ENCODE measurements around the gene CHAMP1.

DNA sequence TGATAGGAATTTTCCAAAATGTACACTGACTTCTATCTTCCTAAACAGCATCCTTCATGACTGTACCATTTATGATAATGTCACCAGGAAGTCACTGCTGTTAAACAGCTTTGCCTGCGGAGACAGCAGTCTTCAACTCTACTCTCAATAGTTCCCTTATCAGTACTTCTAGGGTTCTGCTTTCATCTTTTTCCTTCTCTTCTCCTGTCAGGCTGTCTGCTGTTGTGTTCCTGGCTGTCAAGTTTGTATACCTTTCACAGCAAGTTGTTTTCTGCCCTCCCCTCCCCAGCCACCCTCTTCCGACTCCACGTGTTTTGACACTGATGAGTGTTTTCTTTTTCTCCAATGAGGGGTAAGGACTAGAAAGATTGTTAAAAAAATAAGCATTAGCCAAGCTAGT lies 30.7 kb upstream of the CHAMP1 start:
- TF ChIP-seq POLR2AphosphoS5 (IDR thresholded peaks at IDR 0.05; ENCODE audit: low read depth, low read length) (no peak), POLR2A (IDR thresholded peaks at IDR 0.05; ENCODE audit: low read depth, low read length) (no peak)

Data from GM12892 (cell line).